RWPE1 (cell line): ENCODE measurements around the gene MAP3K20.

ENCODE experiments used
- CTCF ChIA-PET: fragments of 350-600 bp; sonication (Branson Sonifier 250); formaldehyde crosslinking; extraction: SDS; loops from one replicate; lab custom pipeline; 2021; lab: Yijun Ruan, JAX
- POLR2A ChIA-PET: fragments of 400-600 bp; formaldehyde crosslinking; extraction: SDS; loops from one replicate; lab custom pipeline; 2020; ENCODE audit warnings: antibody characterized with exemption; ENCODE audit not compliant: low non-redundant PET; lab: Yijun Ruan, JAX
- DNase-seq: peaks from one replicate; pipeline ENCODE4 v3.0.0; 2012; ENCODE audit warnings: low spot score
- H3K27ac ChIP-seq: fragments of 450-650 bp; 2 replicates; pipeline ENCODE4 v1.5.1; 2017
- TF ChIP-seq, protein P1 (sequence below): fragments of 450-650 bp; conservative IDR thresholded peaks from 2 replicates; pipeline ENCODE4 v1.5.1; 2017; ENCODE audit warnings: low read depth, mild to moderate bottlenecking

MAP3K20 gene

GRCh38 chr2:173064151-173064805 lies 11.4 kb upstream of the MAP3K20 start:
- CTCF ChIA-PET: interaction anchor here (0.9 kb wide), 1 partner anchor 9 kb away, joined by 4 read pairs; no protein-coding TSS in a partner anchor
- TF ChIP-seq, protein P1, sequence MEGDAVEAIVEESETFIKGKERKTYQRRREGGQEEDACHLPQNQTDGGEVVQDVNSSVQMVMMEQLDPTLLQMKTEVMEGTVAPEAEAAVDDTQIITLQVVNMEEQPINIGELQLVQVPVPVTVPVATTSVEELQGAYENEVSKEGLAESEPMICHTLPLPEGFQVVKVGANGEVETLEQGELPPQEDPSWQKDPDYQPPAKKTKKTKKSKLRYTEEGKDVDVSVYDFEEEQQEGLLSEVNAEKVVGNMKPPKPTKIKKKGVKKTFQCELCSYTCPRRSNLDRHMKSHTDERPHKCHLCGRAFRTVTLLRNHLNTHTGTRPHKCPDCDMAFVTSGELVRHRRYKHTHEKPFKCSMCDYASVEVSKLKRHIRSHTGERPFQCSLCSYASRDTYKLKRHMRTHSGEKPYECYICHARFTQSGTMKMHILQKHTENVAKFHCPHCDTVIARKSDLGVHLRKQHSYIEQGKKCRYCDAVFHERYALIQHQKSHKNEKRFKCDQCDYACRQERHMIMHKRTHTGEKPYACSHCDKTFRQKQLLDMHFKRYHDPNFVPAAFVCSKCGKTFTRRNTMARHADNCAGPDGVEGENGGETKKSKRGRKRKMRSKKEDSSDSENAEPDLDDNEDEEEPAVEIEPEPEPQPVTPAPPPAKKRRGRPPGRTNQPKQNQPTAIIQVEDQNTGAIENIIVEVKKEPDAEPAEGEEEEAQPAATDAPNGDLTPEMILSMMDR: no peak
- H3K27ac ChIP-seq: no peak overlapping the region
- POLR2A ChIA-PET: no interaction called here
- DNase-seq: no peak

DNA sequence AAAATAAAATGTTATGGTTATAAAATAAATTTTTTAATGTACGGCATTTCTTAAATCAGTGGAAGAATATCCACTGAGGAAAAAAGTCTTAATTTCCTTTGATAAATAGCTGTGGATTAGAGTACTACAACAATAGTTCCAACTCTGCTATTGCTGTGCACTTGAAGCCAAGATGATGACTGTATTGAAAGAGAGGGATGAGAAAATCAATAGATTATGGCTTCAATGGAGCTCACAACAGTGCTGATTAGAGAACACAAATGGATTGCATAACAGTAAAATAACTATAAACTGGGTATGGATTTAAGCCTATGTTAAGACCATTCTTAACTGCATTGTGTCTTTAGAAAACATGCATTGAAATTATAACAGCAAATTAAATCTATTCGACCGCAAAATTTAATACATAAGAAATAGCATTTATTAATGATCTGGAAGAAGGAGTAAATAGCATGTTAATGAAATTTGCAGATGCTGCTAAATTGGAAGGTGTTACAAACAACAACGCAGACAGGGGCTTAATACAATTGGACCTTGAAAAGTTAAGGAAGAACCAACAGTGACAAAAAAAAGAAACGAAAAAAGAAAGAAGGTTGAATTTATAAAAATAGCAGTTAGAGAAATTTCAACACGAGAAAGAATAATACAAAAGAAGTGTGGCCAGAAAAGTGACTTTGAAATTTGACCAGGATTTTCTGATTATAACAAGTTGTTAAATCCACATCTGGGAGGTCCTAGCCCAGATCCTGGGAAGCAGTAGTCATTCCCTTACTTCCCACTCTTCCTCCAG lies 8.6 kb upstream of the MAP3K20 start:
- ChIA-PET CTCF (interaction anchor here (0.7 kb wide), 1 partner anchor 1076 kb away, joined by 3 read pairs; no protein-coding TSS in a partner anchor), POLR2A (no interaction called here)
- no peak overlapping the region for H3K27ac ChIP-seq
- no peak for DNase-seq
- TF ChIP-seq, protein P1: no peak

GRCh38 chr2:173075056-173075780 lies 428 bp upstream of the MAP3K20 start:
- TF ChIP-seq, protein P1: no peak
- no peak for DNase-seq
- ChIA-PET POLR2A (no interaction called here), CTCF (interaction anchor here (0.6 kb wide), 1 partner anchor 135 kb away, joined by 3 read pairs; no protein-coding TSS in a partner anchor)
- H3K27ac ChIP-seq: peak overlapping the region; percentile 87

- CTCF ChIA-PET: interaction anchor here (0.6 to 0.7 kb wide), 2 partner anchors 110 to 272 kb away, joined by 3 read pairs; no protein-coding TSS in a partner anchor
- POLR2A ChIA-PET: interaction anchor here (0.5 kb wide), 1 partner anchor 129 kb away, joined by 3 read pairs; no protein-coding TSS in a partner anchor
- TF ChIP-seq, protein P1: no peak
- peak; percentile 26 for DNase-seq
- peak overlapping the region; percentile 87 for H3K27ac ChIP-seq
Measured at GRCh38 chr2:173076581-173077345, 1.1 kb downstream of the MAP3K20 start.

DNA sequence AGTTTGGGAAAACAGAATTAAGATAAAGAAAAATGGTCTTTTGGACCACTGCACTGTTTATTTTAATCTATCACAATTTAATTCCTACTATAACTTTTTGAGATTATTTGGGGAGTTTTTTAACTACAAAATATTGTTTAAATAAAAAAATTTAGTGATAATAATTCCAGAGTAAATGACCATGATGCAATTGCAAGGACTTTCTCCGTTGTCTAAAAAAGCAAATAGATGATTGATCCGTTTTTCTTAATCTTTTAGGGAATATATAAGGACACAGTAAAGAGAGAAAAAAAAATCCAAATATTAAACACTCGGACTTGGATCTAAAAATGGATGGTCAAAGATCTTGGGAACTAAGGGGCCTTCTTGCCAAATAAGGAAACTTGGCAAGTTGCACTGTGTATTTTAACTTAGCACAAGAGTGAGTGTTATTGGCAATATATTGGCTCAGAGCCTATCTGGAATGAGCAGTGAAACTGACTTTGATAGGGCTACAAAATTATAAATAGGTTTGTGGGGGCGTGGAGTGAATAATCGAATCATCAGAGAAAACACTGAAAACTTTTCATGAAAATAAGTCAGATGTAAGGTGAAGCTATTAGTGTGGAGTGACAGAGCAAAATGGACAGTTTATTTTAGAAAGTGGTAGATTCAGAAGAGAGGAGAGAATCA lies 2.0 kb downstream of the MAP3K20 start:
- H3K27ac ChIP-seq: no peak overlapping the region
- ChIA-PET CTCF (interaction anchor here (0.6 to 1.0 kb wide), 5 partner anchors 52 to 271 kb away, joined by 3 to 4 read pairs (median 3); no protein-coding TSS in a partner anchor), POLR2A (interaction anchor here (0.5 kb wide), 1 partner anchor 128 kb away, joined by 3 read pairs; no protein-coding TSS in a partner anchor)
- DNase-seq: no peak
- TF ChIP-seq, protein P1: no peak
